ENCODE results near the gene TMEM37. TPM values are rescaled to one million over a fixed set of nuclear protein-coding genes. Genes with fewer than 3 reads are reported as not detected.

The TMEM37 gene
- total and polyA plus RNA-seq, 2 of the 8 experiments (the other 6 are each of a cell fraction or from before 2014, with no cell fraction given) = 11.0 to 16.2 TPM

DNA sequence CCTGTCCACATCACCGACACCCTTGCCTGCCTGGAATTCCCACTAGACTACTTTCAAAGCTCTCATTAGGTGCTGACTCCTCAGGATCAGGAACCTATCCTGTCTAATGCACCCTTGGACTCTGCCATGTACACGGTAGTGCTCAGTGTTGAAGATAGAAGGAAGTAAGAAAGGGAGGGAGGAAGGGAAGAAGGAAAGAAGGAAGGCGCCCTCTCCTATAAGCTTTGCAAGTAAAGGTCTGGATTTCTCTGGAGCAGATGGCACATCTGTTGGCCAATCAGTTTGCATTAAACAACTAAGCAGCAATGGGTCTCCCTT is 47.3 kb downstream of the TMEM37 start:
- no peaks in the 10 kb centered on the region for H3K36me3 ChIP-seq (ENCODE audit: control insufficient read depth in 2 of 4, insufficient read depth in 4 of 4, low read length in 3 of 4)
- no peak for FAIRE-seq
- TF ChIP-seq BACH1 (IDR thresholded peaks at IDR 0.05; ENCODE audit: low read length) (no peak), RBBP5 (IDR thresholded peaks at IDR 0.05; ENCODE audit: borderline replicate concordance, low read depth, low read length) (no peak), SP2 (IDR thresholded peaks at IDR 0.05; ENCODE audit: low read length) (no peak), EP300 (IDR thresholded peaks at IDR 0.05; ENCODE audit: borderline replicate concordance in 1 of 2, low read depth in 2 of 2, low read length in 2 of 2) (no peak), CTBP2 (IDR thresholded peaks at IDR 0.05; ENCODE audit: borderline replicate concordance, insufficient read depth, insufficient read length, low read length) (no peak), RNF2 (IDR thresholded peaks at IDR 0.05; ENCODE audit: borderline replicate concordance, low read depth, low read length, missing control alignments, poor library complexity, severe bottlenecking) (no peak), CBX8 (IDR thresholded peaks at IDR 0.05; ENCODE audit: borderline replicate concordance, low read depth, low read length) (no peak), TAF1 (IDR thresholded peaks at IDR 0.05; ENCODE audit: low read depth, low read length) (no peak), CREB1 (IDR thresholded peaks at IDR 0.05) (no peak)
- TF ChIP-seq, protein P1, sequence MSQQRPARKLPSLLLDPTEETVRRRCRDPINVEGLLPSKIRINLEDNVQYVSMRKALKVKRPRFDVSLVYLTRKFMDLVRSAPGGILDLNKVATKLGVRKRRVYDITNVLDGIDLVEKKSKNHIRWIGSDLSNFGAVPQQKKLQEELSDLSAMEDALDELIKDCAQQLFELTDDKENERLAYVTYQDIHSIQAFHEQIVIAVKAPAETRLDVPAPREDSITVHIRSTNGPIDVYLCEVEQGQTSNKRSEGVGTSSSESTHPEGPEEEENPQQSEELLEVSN (IDR thresholded peaks at IDR 0.05) = no peak
- TF ChIP-seq, protein P2, sequence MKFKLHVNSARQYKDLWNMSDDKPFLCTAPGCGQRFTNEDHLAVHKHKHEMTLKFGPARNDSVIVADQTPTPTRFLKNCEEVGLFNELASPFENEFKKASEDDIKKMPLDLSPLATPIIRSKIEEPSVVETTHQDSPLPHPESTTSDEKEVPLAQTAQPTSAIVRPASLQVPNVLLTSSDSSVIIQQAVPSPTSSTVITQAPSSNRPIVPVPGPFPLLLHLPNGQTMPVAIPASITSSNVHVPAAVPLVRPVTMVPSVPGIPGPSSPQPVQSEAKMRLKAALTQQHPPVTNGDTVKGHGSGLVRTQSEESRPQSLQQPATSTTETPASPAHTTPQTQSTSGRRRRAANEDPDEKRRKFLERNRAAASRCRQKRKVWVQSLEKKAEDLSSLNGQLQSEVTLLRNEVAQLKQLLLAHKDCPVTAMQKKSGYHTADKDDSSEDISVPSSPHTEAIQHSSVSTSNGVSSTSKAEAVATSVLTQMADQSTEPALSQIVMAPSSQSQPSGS (IDR thresholded peaks at IDR 0.05; ENCODE audit: low read length) = no peak

More for the DNA sequence above, 47.3 kb downstream of the TMEM37 start:
- H3K9ac ChIP-seq (replicated peaks in 1 of 4; ENCODE audit: extremely low read depth in 1 of 4, low read depth in 3 of 4, low read length in 3 of 4) = no peak overlapping the region
- ChIA-PET CTCF (ENCODE audit: partially characterized antibody) (interaction anchor here (0.8 to 16.2 kb wide), 15 partner anchors 8 to 599 kb away, joined by 3 to 411 read pairs (median 3); no protein-coding TSS in a partner anchor), POLR2A (ENCODE audit: partially characterized antibody) (no interaction called here)
- H2BK12ac ChIP-seq (ENCODE audit: low read depth, low read length) = no peak overlapping the region
- H3K79me2 ChIP-seq (ENCODE audit: control insufficient read depth in 1 of 2, insufficient read depth in 2 of 2, low read length in 2 of 2) = no peaks in the 10 kb centered on the region
- H2BK120ac ChIP-seq (replicated peaks; ENCODE audit: low read depth, low read length) = no peak overlapping the region
- H3K4me2 ChIP-seq (ENCODE audit: insufficient read depth in 1 of 2, low read depth in 2 of 2, low read length in 2 of 2) = no peak overlapping the region
- no peak overlapping the region for H3K56ac ChIP-seq (replicated peaks; ENCODE audit: insufficient read length, low read depth, low read length)
- no peak overlapping the region for H3K4ac ChIP-seq (replicated peaks; ENCODE audit: insufficient read length, low read depth, low read length)
- no peaks in the 10 kb centered on the region for H4K20me1 ChIP-seq (replicated peaks in 1 of 2; ENCODE audit: control insufficient read depth in 1 of 2, insufficient read depth in 2 of 2, low read length in 2 of 2)
- H3K18ac ChIP-seq (ENCODE audit: extremely low read depth, low read length) = no peak overlapping the region
- no peaks in the 10 kb centered on the region for H3K79me1 ChIP-seq (ENCODE audit: low read depth, low read length)
- H2AK5ac ChIP-seq (ENCODE audit: low read depth, low read length) = no peak overlapping the region
- no peak overlapping the region for H4K91ac ChIP-seq (replicated peaks; ENCODE audit: insufficient read length, low read length)
- H3K14ac ChIP-seq (ENCODE audit: insufficient read length) = no peak overlapping the region
- no peak overlapping the region for H2BK5ac ChIP-seq (ENCODE audit: low read depth, low read length)
- no peaks in the 10 kb centered on the region for H3K23me2 ChIP-seq (ENCODE audit: low read depth, low read length)
- H3K27ac ChIP-seq (ENCODE audit: low read depth, low read length) = no peak overlapping the region
- no peak overlapping the region for H3K23ac ChIP-seq (ENCODE audit: insufficient read length)
- no peaks in the 10 kb centered on the region for H3K9me3 ChIP-seq (ENCODE audit: insufficient read depth in 2 of 2, low read depth in 1 of 2, low read length in 1 of 2)
- no peak overlapping the region; the same call in 1 of the 2 replicates for H4K8ac ChIP-seq (ENCODE audit: extremely low read depth, insufficient read depth, low read length)
- H4K5ac ChIP-seq (ENCODE audit: insufficient read length, low read depth, low read length) = no peak overlapping the region
- no peaks in the 10 kb centered on the region; a peak in 1 of 7 replicates for H3K27me3 ChIP-seq (replicated peaks in 1 of 4; ENCODE audit: control insufficient read depth in 3 of 4, extremely low read depth in 1 of 4, insufficient read depth in 3 of 4, low read length in 3 of 4)
- H3K4me3 ChIP-seq (ENCODE audit: extremely low read depth in 1 of 4, insufficient read depth in 2 of 4, low read depth in 3 of 4, low read length in 4 of 4) = no peak overlapping the region
- H2AFZ ChIP-seq (ENCODE audit: low read length) = no peak overlapping the region
- H3K4me1 ChIP-seq (replicated peaks in 1 of 4; ENCODE audit: control insufficient read depth in 3 of 4, insufficient read depth in 4 of 4, low read length in 3 of 4) = peaks cover 0 to 19% (median 10%) of the 10 kb centered on the region in 4 experiments; a peak in 5 of 7 replicates
- 91% methylated on average over 2 of the region's 3 CpGs; no CpG with 5 or more reads in 1 of the 2 experiments for WGBS, 2 experiments (ENCODE audit: extremely low coverage in 1 of 2, insufficient coverage in 1 of 2, insufficient read length in 1 of 2, insufficient replicate concordance in 2 of 2, low coverage in 1 of 2, low lambda C conversion rate in 2 of 2, missing lambda C conversion rate in 1 of 2)
- H2BK20ac ChIP-seq (ENCODE audit: low read length) = peak overlapping the region; percentile 72; the same call in 1 of the 2 replicates
- H2BK15ac ChIP-seq (ENCODE audit: low read length) = no peak overlapping the region
- no peak for DNase-seq (ENCODE audit: low read depth in 1 of 2, low spot score in 2 of 2)
